ENCODE data around the gene SPTB.

DNA sequence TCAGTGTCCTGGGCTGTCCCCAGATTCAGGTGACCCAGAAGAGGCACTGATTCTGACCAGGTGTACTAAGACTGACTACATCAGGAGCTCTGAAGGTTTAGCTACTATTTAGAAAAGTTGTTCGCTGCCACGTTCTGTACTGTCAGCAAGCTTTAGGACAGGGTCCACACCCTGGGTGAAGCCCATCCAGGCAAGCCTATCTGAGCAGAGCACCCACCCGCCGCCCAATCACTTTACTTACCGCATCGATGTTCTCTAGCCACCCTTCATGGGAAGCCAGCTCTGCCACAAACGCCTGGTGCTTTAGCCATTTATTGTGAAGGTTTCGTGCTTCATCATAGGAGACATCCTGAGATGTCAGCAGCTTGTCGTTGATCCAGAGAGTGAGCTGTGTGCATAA lies 95.7 kb downstream of the SPTB start:
- TF ChIP-seq, protein P1, sequence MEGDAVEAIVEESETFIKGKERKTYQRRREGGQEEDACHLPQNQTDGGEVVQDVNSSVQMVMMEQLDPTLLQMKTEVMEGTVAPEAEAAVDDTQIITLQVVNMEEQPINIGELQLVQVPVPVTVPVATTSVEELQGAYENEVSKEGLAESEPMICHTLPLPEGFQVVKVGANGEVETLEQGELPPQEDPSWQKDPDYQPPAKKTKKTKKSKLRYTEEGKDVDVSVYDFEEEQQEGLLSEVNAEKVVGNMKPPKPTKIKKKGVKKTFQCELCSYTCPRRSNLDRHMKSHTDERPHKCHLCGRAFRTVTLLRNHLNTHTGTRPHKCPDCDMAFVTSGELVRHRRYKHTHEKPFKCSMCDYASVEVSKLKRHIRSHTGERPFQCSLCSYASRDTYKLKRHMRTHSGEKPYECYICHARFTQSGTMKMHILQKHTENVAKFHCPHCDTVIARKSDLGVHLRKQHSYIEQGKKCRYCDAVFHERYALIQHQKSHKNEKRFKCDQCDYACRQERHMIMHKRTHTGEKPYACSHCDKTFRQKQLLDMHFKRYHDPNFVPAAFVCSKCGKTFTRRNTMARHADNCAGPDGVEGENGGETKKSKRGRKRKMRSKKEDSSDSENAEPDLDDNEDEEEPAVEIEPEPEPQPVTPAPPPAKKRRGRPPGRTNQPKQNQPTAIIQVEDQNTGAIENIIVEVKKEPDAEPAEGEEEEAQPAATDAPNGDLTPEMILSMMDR (IDR thresholded peaks at IDR 0.05): no peak
- TF ChIP-seq ZFX (IDR thresholded peaks at IDR 0.05; ENCODE audit: borderline replicate concordance): no peak
